NB4 (cell line): Measurements from ENCODE around the gene CLEC10A.

Experiments used
- POLR2A ChIP-seq: IDR thresholded peaks from 2 replicates; pipeline ENCODE4 v1.6.1; 2011; ENCODE audit warnings: mild to moderate bottlenecking; ENCODE audit not compliant: insufficient read length; ENCODE audit errors: extremely low read depth
- TF ChIP-seq, protein P1 (sequence below): IDR thresholded peaks from one replicate; pipeline ENCODE4 v1.5.1; 2012; ENCODE audit warnings: low read depth, low read length
- TF ChIP-seq, protein P2 (sequence below): IDR thresholded peaks from 2 replicates; pipeline ENCODE4 v1.6.1; 2011; ENCODE audit warnings: low read depth, low read length

DNA sequence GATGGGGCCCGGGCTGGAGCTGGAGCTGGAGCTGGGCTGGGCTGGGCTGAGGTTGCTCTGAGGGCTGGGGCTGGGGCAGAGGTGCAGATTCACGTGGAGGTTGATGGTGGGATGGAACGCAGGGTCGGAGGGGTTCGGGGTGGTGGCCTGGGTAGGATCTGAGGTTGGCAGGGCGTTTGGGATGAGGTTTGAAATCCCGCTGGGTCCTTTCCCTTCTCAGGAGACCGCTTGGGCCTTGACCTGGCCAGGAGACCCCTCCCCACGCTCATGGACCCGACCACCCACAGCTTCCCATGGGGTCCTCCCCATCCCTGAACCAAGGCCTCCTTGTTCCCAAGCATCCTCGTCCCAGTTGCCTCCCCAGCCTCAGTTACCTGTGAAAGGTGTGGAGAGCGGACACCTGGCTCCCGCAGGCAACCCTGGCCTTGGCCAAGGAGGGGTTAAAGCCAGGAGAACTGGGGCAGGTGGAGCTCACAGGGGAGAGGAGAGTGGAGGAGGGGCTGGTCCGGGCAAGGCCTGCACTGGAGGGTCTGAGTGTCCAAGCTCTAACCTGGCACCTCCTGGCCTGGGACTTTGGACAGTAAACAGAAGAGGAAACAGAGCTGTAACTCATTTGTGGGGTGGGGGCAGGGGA, 34.3 kb upstream of the CLEC10A start, which contains the start of gene ASGR2:
- TF ChIP-seq, protein P1, sequence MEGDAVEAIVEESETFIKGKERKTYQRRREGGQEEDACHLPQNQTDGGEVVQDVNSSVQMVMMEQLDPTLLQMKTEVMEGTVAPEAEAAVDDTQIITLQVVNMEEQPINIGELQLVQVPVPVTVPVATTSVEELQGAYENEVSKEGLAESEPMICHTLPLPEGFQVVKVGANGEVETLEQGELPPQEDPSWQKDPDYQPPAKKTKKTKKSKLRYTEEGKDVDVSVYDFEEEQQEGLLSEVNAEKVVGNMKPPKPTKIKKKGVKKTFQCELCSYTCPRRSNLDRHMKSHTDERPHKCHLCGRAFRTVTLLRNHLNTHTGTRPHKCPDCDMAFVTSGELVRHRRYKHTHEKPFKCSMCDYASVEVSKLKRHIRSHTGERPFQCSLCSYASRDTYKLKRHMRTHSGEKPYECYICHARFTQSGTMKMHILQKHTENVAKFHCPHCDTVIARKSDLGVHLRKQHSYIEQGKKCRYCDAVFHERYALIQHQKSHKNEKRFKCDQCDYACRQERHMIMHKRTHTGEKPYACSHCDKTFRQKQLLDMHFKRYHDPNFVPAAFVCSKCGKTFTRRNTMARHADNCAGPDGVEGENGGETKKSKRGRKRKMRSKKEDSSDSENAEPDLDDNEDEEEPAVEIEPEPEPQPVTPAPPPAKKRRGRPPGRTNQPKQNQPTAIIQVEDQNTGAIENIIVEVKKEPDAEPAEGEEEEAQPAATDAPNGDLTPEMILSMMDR = no peak
- no peak for TF ChIP-seq POLR2A
- TF ChIP-seq, protein P2, sequence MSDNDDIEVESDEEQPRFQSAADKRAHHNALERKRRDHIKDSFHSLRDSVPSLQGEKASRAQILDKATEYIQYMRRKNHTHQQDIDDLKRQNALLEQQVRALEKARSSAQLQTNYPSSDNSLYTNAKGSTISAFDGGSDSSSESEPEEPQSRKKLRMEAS = no peak
